HL-60 (cell line): ENCODE results near the gene COX20.

ENCODE experiments used
- DNase-seq, 2 experiments: peaks; one replicate each; pipeline ENCODE4 v3.0.0-alpha.2; 2010 to 2020; ENCODE audit warnings: low read depth in 1 of 2, low spot score in 1 of 2
- H3K27ac ChIP-seq: fragments of 250-450 bp; sonication (Bioruptor Pico); replicated peaks from 2 replicates; pipeline ENCODE4 v1.5.1; 2020; ENCODE audit warnings: mild to moderate bottlenecking, moderate library complexity
- H3K27me3 ChIP-seq: fragments of 250-450 bp; sonication (Bioruptor Pico); 2 replicates; pipeline ENCODE4 v1.5.1; 2021; ENCODE audit warnings: mild to moderate bottlenecking, moderate library complexity; ENCODE audit not compliant: insufficient read depth, poor library complexity, severe bottlenecking
- H3K4me3 ChIP-seq: replicated peaks from 2 replicates; pipeline ENCODE4 v1.5.1; 2011; ENCODE audit warnings: mild to moderate bottlenecking, control low read depth, low read length; ENCODE audit not compliant: insufficient read depth
- CTCF ChIP-seq: IDR thresholded peaks from one replicate; pipeline ENCODE4 v1.5.1; 2011; ENCODE audit warnings: low read length, control low read depth, inconsistent platforms; ENCODE audit not compliant: insufficient read depth
- GABPA ChIP-seq: IDR thresholded peaks from 2 replicates; pipeline ENCODE4 v1.6.1; 2012; ENCODE audit warnings: low read depth
- POLR2AphosphoS5 ChIP-seq: IDR thresholded peaks from 2 replicates; pipeline ENCODE4 v1.6.1; 2012; ENCODE audit warnings: low read depth
- REST ChIP-seq: IDR thresholded peaks from 2 replicates; pipeline ENCODE4 v1.6.1; 2012; ENCODE audit warnings: low read depth; ENCODE audit not compliant: insufficient replicate concordance
- SPI1 ChIP-seq: IDR thresholded peaks from 2 replicates; pipeline ENCODE4 v1.6.1; 2012; ENCODE audit warnings: low read depth, mild to moderate bottlenecking, borderline replicate concordance

Gene COX20

GRCh38 chr1:244789731-244790130, 45.7 kb upstream of the COX20 start:
- no peak overlapping the region for H3K4me3 ChIP-seq
- no peaks in the 10 kb centered on the region for H3K27me3 ChIP-seq
- H3K27ac ChIP-seq = no peak overlapping the region
- DNase-seq = no peak
- TF ChIP-seq CTCF (no peak), POLR2AphosphoS5 (no peak), REST (no peak), SPI1 (no peak), GABPA (no peak)

GRCh38 chr1:244791061-244791460, 44.4 kb upstream of the COX20 start:
- H3K27me3 ChIP-seq = no peaks in the 10 kb centered on the region
- DNase-seq = no peak
- no peak overlapping the region for H3K4me3 ChIP-seq
- no peak overlapping the region for H3K27ac ChIP-seq
- TF ChIP-seq SPI1 (no peak), CTCF (no peak), POLR2AphosphoS5 (no peak), REST (no peak), GABPA (no peak)

- Histone ChIP-seq H3K4me3 (no peak overlapping the region), H3K27ac (no peak overlapping the region), H3K27me3 (no peaks in the 10 kb centered on the region)
- DNase-seq = no peak
- TF ChIP-seq GABPA (no peak), POLR2AphosphoS5 (no peak), REST (no peak), SPI1 (no peak), CTCF (no peak)
Observed at GRCh38 chr1:244792188-244792850, 43.1 kb upstream of the COX20 start.
